Stimulated activated CD4-positive, alpha-beta T cell treated with anti-CD3 and anti-CD28 coated beads, Interleukin-15, amount 100 ng/mL, for 48 hours (primary cell): ENCODE data around the gene FUS.
"Not testable (repeated sequence)": the region's sequence is repeated elsewhere in the genome, so short reads cannot be mapped to it uniquely, and the experiment has no call there.

Experiments
- DNase-seq, 2 donors: peaks; one replicate each; pipeline ENCODE4 v3.0.0-alpha.2; 2020; ENCODE audit warnings: low read depth in 2 of 2

The FUS gene

DNA sequence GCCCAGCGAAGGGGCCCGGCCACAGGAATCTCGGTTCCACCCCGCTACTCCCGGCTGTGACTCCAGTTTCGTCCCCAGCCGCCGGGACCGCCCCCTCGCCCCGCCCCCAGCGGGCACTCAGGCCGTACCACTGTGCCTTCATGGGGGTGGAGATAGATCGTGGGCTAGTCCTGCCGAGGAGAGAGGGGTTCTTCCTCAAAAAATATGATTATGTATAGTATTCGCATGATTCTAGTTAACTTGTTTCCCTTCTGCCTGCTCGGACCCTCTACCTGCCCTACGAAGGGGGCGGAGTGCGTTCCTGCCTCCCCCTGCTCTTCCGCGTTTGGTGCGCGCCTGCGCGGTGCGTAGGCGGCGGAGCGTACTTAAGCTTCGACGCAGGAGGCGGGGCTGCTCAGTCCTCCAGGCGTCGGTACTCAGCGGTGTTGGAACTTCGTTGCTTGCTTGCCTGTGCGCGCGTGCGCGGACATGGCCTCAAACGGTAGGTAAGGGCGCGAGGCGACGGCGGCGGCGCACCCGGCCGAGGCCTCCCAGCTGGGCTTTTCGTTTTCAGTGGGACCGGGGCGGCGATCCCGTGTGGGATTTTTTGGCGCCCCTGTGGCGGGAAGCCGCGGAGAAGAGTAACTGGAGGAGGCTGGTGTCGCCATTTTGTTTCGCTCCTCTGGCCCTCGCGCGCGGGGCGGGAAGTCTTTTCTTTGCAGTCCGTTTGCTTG, at the start of gene FUS:
TSS of gene FUS (plus strand) at position 393 of the 713 bp plus-strand sequence. CDS start at position 469, 76 bp downstream.
- DNase-seq: peak; percentile 88

DNA sequence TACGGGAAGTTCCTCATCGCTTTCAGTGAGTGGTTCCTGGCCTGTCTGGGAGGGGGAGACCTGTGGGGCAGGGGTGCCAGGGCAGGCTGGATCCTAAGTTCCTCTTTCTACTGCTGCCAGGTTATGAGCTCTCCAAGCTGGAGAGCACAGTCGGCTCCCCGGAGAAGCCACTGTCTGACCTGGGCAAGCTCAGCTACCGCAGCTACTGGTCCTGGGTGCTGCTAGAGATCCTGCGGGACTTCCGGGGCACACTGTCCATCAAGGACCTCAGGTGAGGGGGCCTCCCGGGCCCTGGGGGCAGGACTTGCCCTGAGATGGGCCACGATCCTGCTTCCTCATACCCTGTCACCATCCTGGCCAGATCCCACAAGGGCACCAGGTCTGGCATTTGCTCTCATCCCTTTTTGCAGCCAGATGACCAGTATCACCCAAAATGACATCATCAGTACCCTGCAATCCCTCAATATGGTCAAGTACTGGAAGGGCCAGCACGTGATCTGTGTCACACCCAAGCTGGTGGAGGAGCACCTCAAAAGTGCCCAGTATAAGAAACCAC, 49.5 kb upstream of the FUS start:
- no peak for DNase-seq

GRCh38 chr16:31130899-31131298, 49.0 kb upstream of the FUS start:
- no peak for DNase-seq

DNA sequence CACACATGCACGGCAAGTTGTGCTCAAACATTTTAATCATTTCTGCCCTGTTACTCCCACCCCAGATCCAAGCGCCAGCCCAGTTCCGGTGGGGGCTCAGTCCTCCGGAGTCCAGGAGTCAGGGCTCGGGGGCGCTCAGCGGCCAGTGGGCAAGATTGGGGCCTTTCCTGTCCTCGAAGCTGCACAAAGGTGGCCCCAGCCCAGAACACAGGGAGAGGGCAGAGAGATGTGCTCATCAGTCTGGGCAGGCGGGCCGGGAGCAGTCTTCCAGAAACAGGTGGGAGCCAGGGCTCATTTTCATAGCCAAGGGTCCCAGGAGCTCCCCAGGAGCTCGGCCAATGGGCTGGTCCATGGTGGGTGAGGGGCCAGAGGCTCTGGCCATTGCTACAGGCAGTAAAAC, 48.5 kb upstream of the FUS start:
- DNase-seq: no peak

DNA sequence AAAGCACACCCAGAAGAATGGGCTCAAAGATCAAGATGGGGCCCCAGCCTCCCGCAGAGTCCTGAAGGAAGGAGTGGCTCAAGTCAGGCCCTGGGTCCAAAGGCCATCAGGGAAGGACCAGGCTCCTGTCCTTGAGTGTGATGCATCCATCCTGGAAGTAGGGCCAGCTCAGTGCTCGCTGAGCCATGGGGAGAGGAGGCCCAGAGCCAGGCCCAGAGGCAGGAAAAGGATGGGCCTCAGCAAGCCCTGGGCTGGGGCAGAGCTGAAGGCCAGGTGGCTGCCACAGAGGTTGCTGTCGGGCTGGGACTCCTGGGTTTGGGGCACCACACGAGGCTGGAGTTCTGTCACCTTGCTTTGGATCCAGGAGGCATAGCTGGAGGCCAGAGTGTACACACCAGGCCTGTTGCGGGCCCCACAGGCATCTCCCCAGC, 48.1 kb upstream of the FUS start:
- DNase-seq: no peak

GRCh38 chr16:31132303-31132979, 47.5 kb upstream of the FUS start:
- no peak for DNase-seq

DNA sequence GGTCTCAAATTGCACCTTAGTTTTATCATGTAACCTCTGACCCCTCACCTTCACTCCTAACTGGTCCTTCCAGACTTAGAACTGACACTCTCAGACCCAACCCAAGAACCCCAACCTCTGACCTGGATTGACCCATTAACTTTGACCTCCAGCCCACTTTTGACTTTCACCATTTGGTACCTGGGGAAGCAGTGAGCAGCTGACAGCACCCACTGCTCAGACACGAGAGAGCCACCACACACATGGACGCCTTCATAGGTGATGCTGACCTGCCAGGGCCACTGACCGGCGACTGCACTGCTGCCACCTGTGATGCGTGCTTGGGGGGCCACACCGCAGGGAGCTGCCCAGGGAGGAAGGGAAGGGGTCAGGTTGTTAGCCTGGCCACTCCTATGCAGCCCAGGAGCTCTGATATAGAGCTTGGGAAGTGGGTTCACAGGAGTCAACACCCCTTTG, 46.9 kb upstream of the FUS start:
- DNase-seq: no peak

- no peak for DNase-seq
These were observed 45.8 kb upstream of the FUS start for GRCh38 chr16:31134091-31134571.

- DNase-seq: no peak
These were observed 45.1 kb upstream of the FUS start for GRCh38 chr16:31134625-31135534.

DNA sequence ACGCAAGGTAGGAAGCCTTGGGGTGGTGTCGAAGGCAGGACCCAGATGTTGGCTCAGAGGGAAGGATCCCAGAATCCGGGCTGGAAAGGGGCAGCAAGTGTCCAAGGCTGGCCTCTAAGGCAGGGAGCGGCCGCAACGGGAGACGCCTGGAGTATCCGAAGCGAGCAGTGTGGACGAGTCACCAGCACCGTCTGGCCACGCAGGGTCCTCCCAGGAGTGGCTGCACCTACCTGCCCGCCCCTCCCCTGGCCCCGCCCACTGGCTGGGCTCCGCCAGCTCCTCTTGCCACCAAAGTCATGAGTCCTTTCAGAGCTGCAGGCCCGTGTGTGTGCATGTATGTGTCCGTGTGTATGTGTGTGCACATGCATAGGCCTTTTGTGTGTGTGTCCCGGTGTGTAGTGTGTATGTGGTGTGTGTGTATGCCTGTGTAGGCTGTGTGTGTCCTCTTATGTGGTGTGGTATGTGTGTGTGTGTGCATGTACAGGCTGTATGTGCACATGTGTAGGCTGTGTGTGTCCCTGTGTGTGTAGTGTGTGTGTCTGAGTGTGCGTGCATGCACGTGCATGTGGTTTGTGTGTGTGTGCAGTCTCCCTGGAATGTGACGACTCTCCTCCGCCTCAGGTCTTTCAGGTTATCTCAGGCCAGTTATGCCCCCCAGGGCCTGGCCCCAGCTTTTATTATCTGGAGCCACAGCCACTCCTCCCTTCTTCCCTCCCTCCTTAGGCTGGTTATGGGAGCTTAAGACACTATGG, 44.2 kb upstream of the FUS start, which contains the start of gene PRSS8:
TSS of gene PRSS8 (minus strand) at position 193 of the 752 bp plus-strand sequence. CDS start 229 bp downstream, outside the sequence.
- DNase-seq: no peak

- DNase-seq: no peak
These were observed 43.7 kb upstream of the FUS start for GRCh38 chr16:31136287-31136662.

- DNase-seq: not testable (repeated sequence)
These were observed 43.0 kb upstream of the FUS start for GRCh38 chr16:31136822-31137499.

DNA sequence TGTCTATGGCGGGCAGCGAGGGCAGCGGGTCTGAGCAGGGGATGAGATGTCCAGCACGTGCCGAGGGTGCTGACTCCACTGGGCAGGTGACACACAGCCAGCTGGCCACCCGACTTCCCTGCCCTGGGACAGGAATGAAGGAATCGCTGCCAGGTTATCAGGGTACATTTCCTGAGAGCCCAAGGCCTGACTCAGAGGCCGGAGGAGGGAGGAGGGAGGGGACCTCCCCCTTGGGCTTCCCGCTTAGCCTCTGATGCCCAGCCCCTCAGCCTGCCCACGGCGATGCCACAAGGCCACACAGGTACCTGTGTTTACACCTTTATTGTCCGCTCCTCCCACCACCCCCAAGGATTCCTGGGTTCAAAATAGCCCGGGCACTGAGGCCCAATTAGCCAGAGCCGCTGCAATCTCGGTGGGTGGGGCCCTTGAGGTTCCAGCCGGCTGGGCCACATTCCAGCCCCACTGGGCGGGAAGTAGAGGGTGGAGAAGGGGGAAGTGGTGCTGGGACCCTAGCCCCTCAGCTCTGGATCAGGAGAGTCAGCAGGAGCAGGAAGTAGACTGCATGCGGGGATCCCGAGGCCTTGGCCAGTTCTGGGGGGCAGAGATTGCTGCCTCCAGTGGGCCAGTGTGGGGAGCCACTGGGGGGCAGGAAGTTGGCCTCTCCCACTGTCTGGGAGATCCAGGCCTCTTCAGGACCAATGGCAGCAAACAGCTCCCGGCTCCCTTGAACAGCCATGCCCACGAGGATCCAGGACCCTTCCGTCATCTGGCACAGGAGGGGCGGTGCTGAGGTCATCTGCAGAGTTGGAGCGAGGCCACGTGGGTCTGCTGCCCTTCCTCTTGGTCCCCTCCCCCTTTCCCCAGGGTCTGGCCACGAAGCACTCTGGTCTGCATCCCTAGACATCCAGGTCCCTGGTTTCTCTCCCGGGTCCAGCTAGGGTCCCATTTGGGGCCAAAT, 41.0 kb upstream of the FUS start:
- no peak for DNase-seq

DNA sequence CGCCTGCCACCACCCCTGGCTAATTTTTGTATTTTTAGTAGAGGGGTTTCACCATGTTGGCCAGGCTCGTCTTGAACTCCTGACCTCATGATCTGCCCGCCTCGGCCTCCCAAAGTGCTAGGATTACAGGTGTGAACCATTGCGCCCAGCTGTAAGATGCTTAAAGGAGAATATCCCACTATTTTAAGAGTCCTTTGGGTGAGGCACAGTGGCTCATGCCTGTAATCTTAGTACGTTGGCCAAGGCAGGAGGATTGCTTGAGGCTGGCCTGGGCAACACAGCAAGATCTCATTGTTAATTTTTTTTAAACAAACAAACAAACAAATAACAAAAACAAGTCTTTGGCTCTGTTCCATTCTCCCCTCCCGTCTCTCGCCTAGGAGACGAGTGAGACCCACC, 38.9 kb upstream of the FUS start:
- not testable (repeated sequence) for DNase-seq

DNA sequence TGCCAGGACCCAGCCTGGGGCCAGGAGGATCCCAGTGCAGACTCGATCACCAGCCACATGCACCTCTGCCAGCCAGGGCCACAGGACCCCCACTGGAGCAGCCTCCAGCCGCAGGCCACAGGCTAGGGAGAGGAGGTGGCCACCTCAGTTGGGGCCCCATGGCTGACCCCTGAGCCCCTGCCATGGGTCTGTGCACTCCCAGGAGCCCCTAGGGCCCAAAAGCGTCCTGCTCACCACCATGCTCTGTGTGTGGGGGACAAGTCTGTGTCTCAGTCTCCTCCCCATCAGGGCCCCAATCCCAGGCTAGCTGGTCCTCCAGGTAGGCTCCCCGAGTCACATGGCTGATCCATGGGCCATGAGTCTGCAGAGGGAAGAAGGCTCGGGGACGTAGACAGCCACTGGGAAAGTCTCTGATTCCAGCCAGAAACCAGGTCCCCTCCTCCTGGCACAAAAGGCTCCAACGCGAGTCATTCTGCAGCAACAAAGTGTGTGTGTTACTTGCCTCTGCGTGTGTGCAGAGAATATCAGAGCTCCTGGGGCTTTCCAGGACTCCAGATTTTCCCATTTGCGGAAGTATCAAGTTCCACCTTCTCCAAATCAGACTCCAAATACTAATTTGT, 38.3 kb upstream of the FUS start:
- no peak for DNase-seq

GRCh38 chr16:31142109-31143010, 37.6 kb upstream of the FUS start:
- DNase-seq: peak; percentile 98 to 99

- no peak for DNase-seq
These were observed 36.8 kb upstream of the FUS start for GRCh38 chr16:31143011-31143693.
